Activated T-cell treated with anti-CD3 and anti-CD28 coated beads, Interleukin-2, amount 50 U/mL, for 72 hours (primary cell): ENCODE measurements around the gene KDM4C. TPM values are rescaled to one million over a fixed set of nuclear protein-coding genes. Genes with fewer than 3 reads are reported as not detected.

Experiments
- ATAC-seq, 2 donors: fragments of 150-1000 bp; cut with Tn5 transposase; replicated peaks in 1 of 2; 2 replicates each; pipeline ENCODE4 v1.10.0; 2021; ENCODE audit warnings: moderate library complexity in 2 of 2, mild to moderate bottlenecking in 1 of 2
- DNase-seq, 2 donors: peaks; one replicate each; pipeline ENCODE4 v3.0.0; 2021 to 2022; ENCODE audit warnings: mixed read lengths in 1 of 2
- H3K27ac Mint-ChIP-seq: one replicate; pipeline ENCODE4 v1.8.0; 2022; ENCODE audit warnings: mild to moderate bottlenecking, moderate library complexity, mixed read lengths
- H3K27me3 Mint-ChIP-seq: one replicate; pipeline ENCODE4 v1.8.0; 2022; ENCODE audit warnings: low read depth, mixed read lengths
- H3K36me3 Mint-ChIP-seq, 2 donors: one replicate each; pipeline ENCODE4 v1.8.0; 2022; ENCODE audit warnings: mixed read lengths in 2 of 2, mild to moderate bottlenecking in 1 of 2; ENCODE audit not compliant: insufficient read depth in 2 of 2
- H3K4me1 Mint-ChIP-seq: one replicate; pipeline ENCODE4 v1.8.0; 2022; ENCODE audit warnings: low read depth, mixed read lengths
- H3K4me3 Mint-ChIP-seq, 2 donors: one replicate each; pipeline ENCODE4 v1.8.0; 2022; ENCODE audit warnings: mild to moderate bottlenecking in 2 of 2, mixed read lengths in 2 of 2, moderate library complexity in 2 of 2
- H3K9me3 Mint-ChIP-seq, 2 donors: one replicate each; pipeline ENCODE4 v1.8.0; 2022; ENCODE audit warnings: mixed read lengths in 2 of 2
- total RNA-seq, 2 donors: library from RNA; stranded (reverse); gene quantifications; one replicate each; pipeline ENCODE4 v1.2.3, GENCODE V29; 2022

Gene KDM4C
- total RNA-seq, 2 donors from 2014 or later = 42.9 to 46.7 TPM

DNA sequence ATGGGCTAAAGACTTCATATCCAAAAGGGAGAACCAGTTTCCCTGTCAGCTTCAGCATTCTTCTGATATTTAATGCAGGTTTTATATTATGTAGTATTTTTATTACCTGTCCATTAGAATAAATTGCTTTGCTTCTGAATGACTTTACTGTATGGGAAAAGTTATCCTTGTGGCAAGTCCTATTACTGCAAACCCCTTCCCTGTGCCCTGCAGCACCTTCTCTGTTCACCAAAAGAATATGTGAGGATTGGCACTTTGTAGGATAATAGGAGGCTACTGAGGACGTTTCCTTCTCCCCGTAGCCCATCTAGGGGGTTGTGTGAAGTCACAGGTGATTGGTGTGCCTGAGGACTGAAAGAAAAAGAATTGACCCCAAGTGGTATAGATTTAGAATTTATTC lies 296.1 kb downstream of the KDM4C start:
- Mint-ChIP-seq H3K9me3 (no peaks in the 10 kb centered on the region), H3K4me3 (no peak overlapping the region), H3K36me3 (peaks cover 0 to 2% of the 10 kb centered on the region in 2 donors), H3K27me3 (no peaks in the 10 kb centered on the region), H3K27ac (peak overlapping the region; percentile 30), H3K4me1 (peaks cover 27% of the 10 kb centered on the region)
- no peak for ATAC-seq
- DNase-seq = no peak

GRCh38 chr9:7055171-7055903 lies 297.6 kb downstream of the KDM4C start:
- no peaks in the 10 kb centered on the region for H3K9me3 Mint-ChIP-seq
- H3K4me3 Mint-ChIP-seq = no peak overlapping the region
- peak overlapping the region; percentile 14 for H3K27ac Mint-ChIP-seq
- no peak for DNase-seq
- no peak for ATAC-seq
- peaks cover 27% of the 10 kb centered on the region for H3K4me1 Mint-ChIP-seq
- H3K36me3 Mint-ChIP-seq = no peaks in the 10 kb centered on the region
- H3K27me3 Mint-ChIP-seq = no peaks in the 10 kb centered on the region

- no peak for ATAC-seq
- DNase-seq = no peak
- Mint-ChIP-seq H3K9me3 (no peaks in the 10 kb centered on the region), H3K36me3 (no peaks in the 10 kb centered on the region), H3K27me3 (no peaks in the 10 kb centered on the region), H3K27ac (no peak overlapping the region), H3K4me1 (peaks cover 27% of the 10 kb centered on the region), H3K4me3 (no peak overlapping the region)
Observed at GRCh38 chr9:7056254-7056653, 298.5 kb downstream of the KDM4C start.

GRCh38 chr9:7058473-7058872 lies 300.7 kb downstream of the KDM4C start:
- ATAC-seq = no peak
- peaks cover 22% of the 10 kb centered on the region for H3K4me1 Mint-ChIP-seq
- no peak overlapping the region for H3K27ac Mint-ChIP-seq
- no peaks in the 10 kb centered on the region for H3K27me3 Mint-ChIP-seq
- H3K9me3 Mint-ChIP-seq = no peaks in the 10 kb centered on the region
- peaks cover 0 to 3% of the 10 kb centered on the region in 2 donors for H3K36me3 Mint-ChIP-seq
- no peak for DNase-seq
- no peak overlapping the region for H3K4me3 Mint-ChIP-seq

- H3K4me3 Mint-ChIP-seq = no peak overlapping the region
- peaks cover 0 to 5% of the 10 kb centered on the region in 2 donors for H3K36me3 Mint-ChIP-seq
- no peak overlapping the region for H3K27ac Mint-ChIP-seq
- H3K4me1 Mint-ChIP-seq = no peaks in the 10 kb centered on the region
- H3K9me3 Mint-ChIP-seq = no peaks in the 10 kb centered on the region
- H3K27me3 Mint-ChIP-seq = no peaks in the 10 kb centered on the region
- ATAC-seq = no peak
- DNase-seq = no peak
Observed at GRCh38 chr9:7067169-7067568, 309.4 kb downstream of the KDM4C start.

GRCh38 chr9:7071916-7072315 lies 314.1 kb downstream of the KDM4C start:
- no peaks in the 10 kb centered on the region for H3K27me3 Mint-ChIP-seq
- H3K4me3 Mint-ChIP-seq = no peak overlapping the region
- no peaks in the 10 kb centered on the region for H3K9me3 Mint-ChIP-seq
- DNase-seq (no peak), ATAC-seq (no peak)
- peaks cover 2 to 8% of the 10 kb centered on the region in 2 donors for H3K36me3 Mint-ChIP-seq
- no peaks in the 10 kb centered on the region for H3K4me1 Mint-ChIP-seq
- H3K27ac Mint-ChIP-seq = no peak overlapping the region

DNA sequence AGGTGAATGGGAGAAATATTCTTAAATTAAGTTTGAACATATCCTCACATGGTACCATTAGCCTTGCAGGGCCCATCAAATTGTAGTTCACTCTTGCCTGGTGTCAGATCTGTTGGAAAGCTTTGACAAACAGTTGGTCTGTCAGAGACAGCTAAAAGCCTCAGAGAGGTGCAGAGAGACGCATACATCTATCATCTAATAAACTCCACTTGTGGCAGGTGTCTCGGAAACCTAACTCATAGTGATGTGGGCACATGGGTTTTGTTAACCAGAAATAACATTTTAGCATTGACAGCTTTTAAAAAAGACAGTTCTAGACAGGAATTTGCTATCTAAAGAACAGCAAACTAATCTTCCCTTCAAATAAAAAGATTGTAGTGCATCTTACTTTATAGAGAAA lies 315.9 kb downstream of the KDM4C start:
- DNase-seq (no peak), ATAC-seq (no peak)
- Mint-ChIP-seq H3K9me3 (no peaks in the 10 kb centered on the region), H3K36me3 (peaks cover 2 to 8% of the 10 kb centered on the region in 2 donors), H3K4me3 (no peak overlapping the region), H3K27ac (no peak overlapping the region), H3K4me1 (no peaks in the 10 kb centered on the region), H3K27me3 (no peaks in the 10 kb centered on the region)

- ATAC-seq (no peak), DNase-seq (no peak)
- H3K36me3 Mint-ChIP-seq = peaks cover 2 to 8% of the 10 kb centered on the region in 2 donors
- H3K27ac Mint-ChIP-seq = no peak overlapping the region
- no peak overlapping the region for H3K4me3 Mint-ChIP-seq
- H3K27me3 Mint-ChIP-seq = no peaks in the 10 kb centered on the region
- no peaks in the 10 kb centered on the region for H3K4me1 Mint-ChIP-seq
- H3K9me3 Mint-ChIP-seq = no peaks in the 10 kb centered on the region
Observed at GRCh38 chr9:7075154-7075553, 317.4 kb downstream of the KDM4C start.

- H3K4me3 Mint-ChIP-seq = no peak overlapping the region
- H3K36me3 Mint-ChIP-seq = peaks cover 2 to 8% of the 10 kb centered on the region in 2 donors
- H3K9me3 Mint-ChIP-seq = no peaks in the 10 kb centered on the region
- no peak overlapping the region for H3K27ac Mint-ChIP-seq
- DNase-seq = no peak
- no peak for ATAC-seq
- H3K4me1 Mint-ChIP-seq = no peaks in the 10 kb centered on the region
- no peaks in the 10 kb centered on the region for H3K27me3 Mint-ChIP-seq
Observed at GRCh38 chr9:7079051-7079450, 321.3 kb downstream of the KDM4C start.

DNA sequence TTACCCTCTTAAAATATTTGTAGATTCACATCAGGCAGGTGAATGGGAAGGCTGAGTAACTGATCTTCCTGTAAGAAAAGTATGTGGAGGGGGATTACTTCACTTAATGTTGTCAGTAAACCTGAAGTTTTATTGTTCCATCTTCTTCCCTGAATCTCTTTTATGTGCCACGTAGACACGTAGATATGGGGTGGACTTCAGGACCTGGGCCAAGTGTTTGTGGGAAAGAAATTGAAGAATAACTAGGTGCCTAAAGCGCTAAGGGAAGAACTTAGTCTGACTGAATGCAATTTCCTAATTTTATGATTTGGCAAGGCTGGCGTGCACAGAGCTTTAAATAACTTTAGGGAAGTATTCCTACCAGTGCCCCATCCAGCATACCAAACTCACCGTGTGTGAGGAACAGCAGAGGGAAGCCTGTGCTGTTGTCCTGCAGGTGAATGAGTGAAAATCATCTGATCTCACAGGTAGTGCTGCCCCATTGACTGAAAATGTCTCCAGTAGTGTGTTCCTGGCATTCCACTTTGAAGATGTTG lies 323.4 kb downstream of the KDM4C start:
- DNase-seq (no peak), ATAC-seq (no peak)
- Mint-ChIP-seq H3K4me3 (no peak overlapping the region), H3K4me1 (no peaks in the 10 kb centered on the region), H3K27me3 (no peaks in the 10 kb centered on the region), H3K9me3 (no peaks in the 10 kb centered on the region), H3K27ac (no peak overlapping the region), H3K36me3 (peaks cover 2 to 8% of the 10 kb centered on the region in 2 donors)

DNA sequence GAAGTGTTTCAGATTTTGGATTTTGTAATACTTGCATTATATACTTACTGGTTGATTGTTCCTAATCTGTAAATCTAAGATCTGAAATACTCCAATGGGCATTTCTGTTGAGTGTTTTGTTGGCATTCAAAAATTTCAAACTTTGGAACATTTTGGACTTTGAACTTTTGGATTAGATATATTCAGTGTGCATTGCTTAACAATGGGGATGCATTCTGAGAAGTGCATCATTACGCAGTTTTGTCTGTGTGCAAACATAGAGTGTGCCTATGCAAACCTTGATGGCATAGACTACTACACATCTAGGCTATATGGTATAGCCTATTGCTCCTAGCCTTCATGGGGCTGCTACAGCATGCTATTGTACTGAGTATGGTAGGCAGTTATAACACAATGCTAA lies 325.4 kb downstream of the KDM4C start:
- Mint-ChIP-seq H3K27me3 (no peaks in the 10 kb centered on the region), H3K36me3 (peaks cover 0 to 3% of the 10 kb centered on the region in 2 donors)

GRCh38 chr9:7085357-7085756 lies 327.6 kb downstream of the KDM4C start:
- no peak for ATAC-seq
- H3K36me3 Mint-ChIP-seq = no peaks in the 10 kb centered on the region
- no peaks in the 10 kb centered on the region for H3K27me3 Mint-ChIP-seq
- no peaks in the 10 kb centered on the region for H3K4me1 Mint-ChIP-seq
- no peak for DNase-seq
- no peak overlapping the region for H3K27ac Mint-ChIP-seq
- no peak overlapping the region for H3K4me3 Mint-ChIP-seq
- H3K9me3 Mint-ChIP-seq = no peaks in the 10 kb centered on the region

More for the DNA sequence above, 325.4 kb downstream of the KDM4C start:
- DNase-seq = no peak
- no peaks in the 10 kb centered on the region for H3K9me3 Mint-ChIP-seq
- no peak overlapping the region for H3K4me3 Mint-ChIP-seq
- no peak for ATAC-seq
- H3K27ac Mint-ChIP-seq = no peak overlapping the region
- H3K4me1 Mint-ChIP-seq = no peaks in the 10 kb centered on the region

- H3K4me3 Mint-ChIP-seq = no peak overlapping the region
- no peaks in the 10 kb centered on the region for H3K9me3 Mint-ChIP-seq
- no peaks in the 10 kb centered on the region for H3K36me3 Mint-ChIP-seq
Observed at GRCh38 chr9:7086389-7086788, 328.6 kb downstream of the KDM4C start.

GRCh38 chr9:7088611-7089010 lies 330.8 kb downstream of the KDM4C start:
- H3K27me3 Mint-ChIP-seq = no peaks in the 10 kb centered on the region
- H3K36me3 Mint-ChIP-seq = no peaks in the 10 kb centered on the region
- no peaks in the 10 kb centered on the region for H3K9me3 Mint-ChIP-seq
- no peak overlapping the region for H3K4me3 Mint-ChIP-seq
- H3K4me1 Mint-ChIP-seq = no peaks in the 10 kb centered on the region
- no peak for DNase-seq
- ATAC-seq = no peak
- H3K27ac Mint-ChIP-seq = no peak overlapping the region

More at GRCh38 chr9:7086389-7086788, 328.6 kb downstream of the KDM4C start:
- Mint-ChIP-seq H3K27me3 (no peaks in the 10 kb centered on the region), H3K27ac (no peak overlapping the region), H3K4me1 (no peaks in the 10 kb centered on the region)
- DNase-seq (no peak), ATAC-seq (no peak)
